ENCODE measurements around the gene TMEM39B.

The TMEM39B gene

GRCh38 chr1:32044234-32044633, 28.5 kb upstream of the TMEM39B start:
- no peak for TF ChIP-seq ZBTB7A (IDR thresholded peaks at IDR 0.05; ENCODE audit: low read depth)
- TF ChIP-seq RAD21 (IDR thresholded peaks at IDR 0.05; ENCODE audit: low read depth), result no peak
- TF ChIP-seq TCF12 (IDR thresholded peaks at IDR 0.05; ENCODE audit: low read depth), result no peak
- no peak for TF ChIP-seq MAX (IDR thresholded peaks at IDR 0.05)
- no peak for TF ChIP-seq CEBPB (IDR thresholded peaks at IDR 0.05)
- TF ChIP-seq REST (IDR thresholded peaks at IDR 0.05; ENCODE audit: low read depth), result no peak
- no peak for TF ChIP-seq NFIC (IDR thresholded peaks at IDR 0.05)
- no peak for TF ChIP-seq EP300 (IDR thresholded peaks at IDR 0.05; ENCODE audit: borderline replicate concordance)
- TF ChIP-seq CREB1 (IDR thresholded peaks at IDR 0.05; ENCODE audit: low read depth), result no peak
- TF ChIP-seq TAF1 (IDR thresholded peaks at IDR 0.05; ENCODE audit: low read depth), result no peak
- TF ChIP-seq USF1 (IDR thresholded peaks at IDR 0.05), result no peak
- no peak for TF ChIP-seq TEAD4 (IDR thresholded peaks at IDR 0.05)
- TF ChIP-seq YY1 (IDR thresholded peaks at IDR 0.05; ENCODE audit: low read depth), result no peak
- TF ChIP-seq FOXM1 (IDR thresholded peaks at IDR 0.05; ENCODE audit: borderline replicate concordance, low read depth), result no peak
- no peak for TF ChIP-seq EGR1 (IDR thresholded peaks at IDR 0.05)

- TF ChIP-seq NFIC (IDR thresholded peaks at IDR 0.05), result no peak
- TF ChIP-seq TCF12 (IDR thresholded peaks at IDR 0.05; ENCODE audit: low read depth), result no peak
- TF ChIP-seq USF1 (IDR thresholded peaks at IDR 0.05), result no peak
- TF ChIP-seq YY1 (IDR thresholded peaks at IDR 0.05; ENCODE audit: low read depth), result no peak
- TF ChIP-seq CREB1 (IDR thresholded peaks at IDR 0.05; ENCODE audit: low read depth), result no peak
- TF ChIP-seq TAF1 (IDR thresholded peaks at IDR 0.05; ENCODE audit: low read depth), result no peak
- no peak for TF ChIP-seq MAX (IDR thresholded peaks at IDR 0.05)
- no peak for TF ChIP-seq FOXM1 (IDR thresholded peaks at IDR 0.05; ENCODE audit: borderline replicate concordance, low read depth)
- no peak for TF ChIP-seq RAD21 (IDR thresholded peaks at IDR 0.05; ENCODE audit: low read depth)
- no peak for TF ChIP-seq REST (IDR thresholded peaks at IDR 0.05; ENCODE audit: low read depth)
Measured at GRCh38 chr1:32045772-32046171, 27.0 kb upstream of the TMEM39B start.

DNA sequence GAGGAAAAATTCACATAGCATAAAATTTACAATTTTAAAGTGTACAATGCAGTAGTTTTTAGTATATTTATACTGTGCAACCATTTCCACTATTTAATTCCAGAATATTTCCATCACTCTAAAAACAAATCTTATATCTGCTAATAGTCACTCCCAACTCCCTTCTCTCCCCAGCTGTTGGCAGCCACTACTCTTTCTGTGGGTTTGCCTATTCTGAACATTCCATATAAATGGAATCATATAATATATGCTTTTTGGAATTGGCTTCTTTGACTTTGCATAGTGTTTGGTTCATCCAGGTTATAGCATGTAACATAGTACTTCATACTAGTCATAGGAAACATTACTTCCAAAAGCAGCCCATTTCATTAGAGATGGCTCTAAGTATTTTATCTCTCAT, 25.0 kb upstream of the TMEM39B start:
- TF ChIP-seq EP300 (IDR thresholded peaks at IDR 0.05; ENCODE audit: borderline replicate concordance) (no peak), NFIC (IDR thresholded peaks at IDR 0.05) (no peak), CREB1 (IDR thresholded peaks at IDR 0.05; ENCODE audit: low read depth) (no peak), RAD21 (IDR thresholded peaks at IDR 0.05; ENCODE audit: low read depth) (no peak), TCF12 (IDR thresholded peaks at IDR 0.05; ENCODE audit: low read depth) (no peak), YY1 (IDR thresholded peaks at IDR 0.05; ENCODE audit: low read depth) (no peak), REST (IDR thresholded peaks at IDR 0.05; ENCODE audit: low read depth) (no peak), MAX (IDR thresholded peaks at IDR 0.05) (no peak)

DNA sequence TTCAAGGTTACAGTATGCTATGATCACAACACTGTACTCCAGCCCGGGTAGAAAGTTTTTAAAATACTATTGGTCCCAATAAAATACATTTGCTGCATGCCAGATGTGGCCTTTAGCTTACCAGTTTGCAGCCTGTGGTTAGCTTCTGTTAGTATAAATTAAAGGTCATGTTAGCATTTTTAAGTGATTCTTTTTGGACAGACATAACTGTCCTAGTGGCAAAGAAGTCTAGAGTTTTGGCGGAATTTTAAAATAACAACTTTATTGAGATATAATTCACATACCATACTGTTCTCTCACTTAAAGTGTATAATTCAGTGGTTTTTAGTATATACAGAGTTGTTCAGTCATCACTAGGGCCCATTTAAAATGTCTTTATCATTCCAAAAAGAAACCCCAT, 24.3 kb upstream of the TMEM39B start:
- TF ChIP-seq NFIC (IDR thresholded peaks at IDR 0.05) (no peak), FOXM1 (IDR thresholded peaks at IDR 0.05; ENCODE audit: borderline replicate concordance, low read depth) (no peak), CEBPB (IDR thresholded peaks at IDR 0.05) (no peak), CREB1 (IDR thresholded peaks at IDR 0.05; ENCODE audit: low read depth) (no peak), TCF12 (IDR thresholded peaks at IDR 0.05; ENCODE audit: low read depth) (no peak), YY1 (IDR thresholded peaks at IDR 0.05; ENCODE audit: low read depth) (no peak), TAF1 (IDR thresholded peaks at IDR 0.05; ENCODE audit: low read depth) (no peak), RAD21 (IDR thresholded peaks at IDR 0.05; ENCODE audit: low read depth) (no peak), REST (IDR thresholded peaks at IDR 0.05; ENCODE audit: low read depth) (no peak), EGR1 (IDR thresholded peaks at IDR 0.05) (no peak), TEAD4 (IDR thresholded peaks at IDR 0.05) (no peak), MAX (IDR thresholded peaks at IDR 0.05) (no peak), EP300 (IDR thresholded peaks at IDR 0.05; ENCODE audit: borderline replicate concordance) (no peak), ZBTB7A (IDR thresholded peaks at IDR 0.05; ENCODE audit: low read depth) (no peak), USF1 (IDR thresholded peaks at IDR 0.05) (no peak)

Data from Ishikawa (cell line).